ENCODE results near the gene IRF5. TPM values are rescaled to one million over a fixed set of nuclear protein-coding genes. Genes with fewer than 3 reads are reported as not detected.

IRF5 gene
- total RNA-seq, 1 experiment from 2014 or later, result 0.74 TPM

GRCh38 chr7:128916643-128916915 lies 21.1 kb upstream of the IRF5 start:
- Mint-ChIP-seq H3K4me3 (peak overlapping the region in 1 of 2 experiments; percentile 26; a peak in 1 of 5 replicates), H3K27ac (no peak overlapping the region), H3K36me3 (ENCODE audit: insufficient read depth in 1 of 3, low read depth in 3 of 3) (no peaks in the 10 kb centered on the region), H3K4me1 (peaks cover 24 to 43% of the 10 kb centered on the region in 2 experiments), H3K27me3 (ENCODE audit: low read depth) (peaks cover 18% of the 10 kb centered on the region), H3K9me3 (no peaks in the 10 kb centered on the region; a peak in 1 of 5 replicates)
- WGBS (ENCODE audit: extremely low coverage, insufficient read length, low lambda C conversion rate), result no CpG with 5 or more reads among the region's 7 CpGs
- Histone ChIP-seq H2BK120ac (ENCODE audit: low read depth, low read length, poor library complexity, severe bottlenecking) (no peak overlapping the region), H3K27ac (ENCODE audit: insufficient read length, low read depth, low read length) (no peak overlapping the region), H4K91ac (ENCODE audit: insufficient read length, low read depth, low read length) (no peak overlapping the region), H4K5ac (ENCODE audit: insufficient read length, low read depth, low read length) (no peak overlapping the region), H3K23me2 (ENCODE audit: insufficient read length, low read depth, low read length, poor library complexity, severe bottlenecking) (peaks cover 13% of the 10 kb centered on the region), H3K9ac (ENCODE audit: extremely low read depth, insufficient read length, low read length) (no peak overlapping the region), H2BK12ac (ENCODE audit: insufficient read length, low read depth, low read length) (no peak overlapping the region), H2AK5ac (ENCODE audit: insufficient read length, low read length) (no peak overlapping the region), H4K20me1 (ENCODE audit: control insufficient read depth, insufficient read depth, insufficient read length) (no peaks in the 10 kb centered on the region), H3K9me3 (ENCODE audit: control insufficient read depth, low read depth, low read length) (no peaks in the 10 kb centered on the region), H3K4ac (ENCODE audit: low read depth, low read length) (no peak overlapping the region), H3K18ac (ENCODE audit: insufficient read length, low read depth, low read length) (no peak overlapping the region), H3K56ac (ENCODE audit: insufficient read length, low read depth, low read length) (no peak overlapping the region), H2BK15ac (ENCODE audit: low read depth, low read length) (no peak overlapping the region), H3K4me2 (ENCODE audit: insufficient read depth, insufficient read length, low read length) (peak overlapping the region; percentile 68), H2BK5ac (ENCODE audit: insufficient read length, low read length) (no peak overlapping the region), H4K8ac (replicated peaks; ENCODE audit: insufficient read length, low read depth, low read length) (no peak overlapping the region), H3K14ac (ENCODE audit: insufficient read depth, low read length) (no peak overlapping the region), H2BK20ac (ENCODE audit: low read depth, low read length, poor library complexity, severe bottlenecking) (no peak overlapping the region), H3K79me1 (ENCODE audit: insufficient read depth, low read depth, low read length, poor library complexity, severe bottlenecking) (no peaks in the 10 kb centered on the region), H2AFZ (ENCODE audit: low read length) (no peak overlapping the region), H3K79me2 (ENCODE audit: insufficient read depth, low read length) (no peaks in the 10 kb centered on the region), H3K4me1 (ENCODE audit: insufficient read depth, low read length) (peaks cover 3% of the 10 kb centered on the region; the same call in 1 of the 2 replicates), H3T11ph (ENCODE audit: low read length) (no peak overlapping the region), H3K27me3 (ENCODE audit: insufficient read depth, low read length) (peaks cover 10% of the 10 kb centered on the region; the same call in 1 of the 2 replicates), H3K23ac (ENCODE audit: insufficient read length, low read depth, low read length) (no peak overlapping the region)
- TF ChIP-seq CTCF (conservative IDR thresholded peaks at IDR 0.05), result no peak
- no peak for DNase-seq

All from H9 (cell line).